GM20000 (cell line): ENCODE data around the gene WDR44.
A peak's percentile ranks its signal among the peaks of the same experiment; 100 is the strongest.
"Not testable (repeated sequence)": the region's sequence is repeated elsewhere in the genome, so short reads cannot be mapped to it uniquely, and the experiment has no call there.

Experiments used
- DNase-seq: peaks from one replicate; pipeline ENCODE4 v3.0.0; 2012; ENCODE audit warnings: low spot score
- CTCF ChIP-seq: IDR thresholded peaks from 2 replicates; pipeline ENCODE4 v1.5.1; 2012; ENCODE audit warnings: mild to moderate bottlenecking, control low read depth; ENCODE audit errors: extremely low read depth, missing control alignments

Gene WDR44

GRCh38 chrX:118484216-118484903 is 138.5 kb downstream of the WDR44 start:
- no peak for DNase-seq
- TF ChIP-seq CTCF: no peak

GRCh38 chrX:118486693-118487092 is 140.8 kb downstream of the WDR44 start:
- not testable (repeated sequence) for DNase-seq

GRCh38 chrX:118493016-118493415 is 147.1 kb downstream of the WDR44 start:
- no peak for DNase-seq
- no peak for TF ChIP-seq CTCF

GRCh38 chrX:118493653-118494297 is 147.9 kb downstream of the WDR44 start:
- TF ChIP-seq CTCF: no peak
- no peak for DNase-seq

GRCh38 chrX:118495061-118495921 is 149.4 kb downstream of the WDR44 start, which contains the start of gene DOCK11:
Gene DOCK11, plus strand, starts transcription at chrX:118495815. Its CDS starts 157 bp downstream, at chrX:118495972.
- no peak for TF ChIP-seq CTCF
- DNase-seq: peak; percentile 83

GRCh38 chrX:118495958-118496762 is 150.3 kb downstream of the WDR44 start:
- DNase-seq: peak; percentile 58
- no peak for TF ChIP-seq CTCF

- no peak for TF ChIP-seq CTCF
- no peak for DNase-seq
Observed at GRCh38 chrX:118496763-118497079, 150.8 kb downstream of the WDR44 start.
